Colon (tissue), 2 donors: ENCODE results near the gene AKNA.

Source experiments
- FAIRE-seq: peaks from 2 replicates; lab custom pipeline; 2012; peaks lifted over from hg19 to GRCh38; lab: Jason Lieb, UNC
- donor health status: control.
- donor health status: control.

Gene AKNA

DNA sequence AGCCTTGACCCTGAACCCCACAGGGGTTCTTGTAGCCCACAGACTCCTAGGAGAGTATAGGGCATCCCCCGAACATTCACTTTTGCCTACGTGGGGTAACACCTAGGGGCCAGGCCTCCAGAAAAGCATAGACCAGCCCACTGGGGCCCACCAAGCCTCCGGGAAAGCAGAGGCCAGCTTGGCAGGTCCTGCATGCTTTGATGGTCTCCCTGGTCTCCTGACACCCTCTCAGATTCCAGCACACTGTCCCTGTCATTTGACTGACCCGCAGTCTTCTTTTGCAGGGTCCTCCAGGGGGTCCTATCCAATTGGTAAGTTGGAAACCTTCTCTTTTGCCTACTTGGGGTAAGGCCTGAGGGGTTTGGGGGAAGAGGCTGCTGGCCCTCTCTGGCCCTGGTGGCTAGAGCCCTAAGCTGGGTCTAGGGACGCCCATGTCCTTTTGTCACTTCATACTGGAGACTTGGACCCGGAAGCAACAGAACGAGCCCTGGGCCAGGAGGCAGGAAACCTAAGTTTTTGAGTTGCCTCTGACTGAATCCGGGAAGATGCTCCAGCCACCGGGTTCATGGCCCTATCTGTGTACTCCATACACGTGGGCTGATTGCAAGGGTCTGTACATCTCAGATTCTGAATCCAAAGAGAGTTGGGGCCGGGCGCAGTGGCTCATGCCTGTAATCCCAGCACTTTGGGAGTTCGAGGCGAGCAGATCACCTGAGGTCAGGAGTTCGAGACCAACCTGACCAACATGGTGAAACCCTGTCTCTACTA is 85.8 kb downstream of the AKNA start:
- no peak for FAIRE-seq

DNA sequence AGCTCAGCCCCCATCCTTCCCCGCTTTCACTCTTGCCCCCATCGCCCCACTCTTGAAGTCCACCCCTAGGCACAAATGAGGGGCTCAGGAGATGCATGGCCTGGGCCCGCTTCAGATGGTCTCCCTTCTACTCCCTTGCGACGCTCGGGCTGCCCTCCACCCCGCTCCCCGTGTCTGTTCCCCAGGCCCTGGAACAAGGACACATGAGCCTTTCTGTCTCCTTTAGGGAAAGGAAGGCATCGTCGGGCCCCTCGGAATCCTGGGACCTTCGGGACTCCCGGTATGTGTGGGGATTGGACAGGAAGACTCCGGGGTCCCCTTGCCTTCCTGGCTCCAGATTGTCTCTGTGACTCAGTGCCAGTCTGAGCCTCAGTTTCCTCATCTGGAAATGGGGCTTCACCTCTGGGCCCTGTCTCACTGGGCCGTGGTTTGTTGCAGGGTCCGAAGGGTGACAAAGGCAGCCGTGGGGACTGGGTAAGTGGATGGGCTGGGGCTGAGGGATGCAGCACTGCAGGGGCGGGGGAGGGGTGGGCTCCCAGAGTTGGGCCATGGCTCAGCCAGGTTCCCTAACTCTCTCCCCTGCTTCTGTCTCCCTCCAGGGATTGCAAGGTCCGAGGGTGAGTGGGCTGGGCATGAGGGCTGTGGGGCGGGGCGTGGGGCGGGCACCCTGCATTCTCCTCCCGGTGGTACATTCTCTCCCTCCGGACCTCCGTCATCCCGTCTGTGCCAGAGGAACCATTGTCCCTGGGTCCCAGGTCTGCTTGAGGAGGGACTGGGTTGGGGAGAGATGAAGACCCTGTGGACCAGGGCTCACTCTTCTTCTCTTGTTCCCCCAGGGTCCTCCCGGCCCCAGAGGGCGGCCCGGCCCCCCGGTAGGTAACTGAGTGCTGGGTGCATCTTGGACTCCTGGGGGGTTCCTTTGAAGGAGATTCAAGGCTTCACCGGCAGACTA is 86.7 kb downstream of the AKNA start:
- FAIRE-seq = no peak

DNA sequence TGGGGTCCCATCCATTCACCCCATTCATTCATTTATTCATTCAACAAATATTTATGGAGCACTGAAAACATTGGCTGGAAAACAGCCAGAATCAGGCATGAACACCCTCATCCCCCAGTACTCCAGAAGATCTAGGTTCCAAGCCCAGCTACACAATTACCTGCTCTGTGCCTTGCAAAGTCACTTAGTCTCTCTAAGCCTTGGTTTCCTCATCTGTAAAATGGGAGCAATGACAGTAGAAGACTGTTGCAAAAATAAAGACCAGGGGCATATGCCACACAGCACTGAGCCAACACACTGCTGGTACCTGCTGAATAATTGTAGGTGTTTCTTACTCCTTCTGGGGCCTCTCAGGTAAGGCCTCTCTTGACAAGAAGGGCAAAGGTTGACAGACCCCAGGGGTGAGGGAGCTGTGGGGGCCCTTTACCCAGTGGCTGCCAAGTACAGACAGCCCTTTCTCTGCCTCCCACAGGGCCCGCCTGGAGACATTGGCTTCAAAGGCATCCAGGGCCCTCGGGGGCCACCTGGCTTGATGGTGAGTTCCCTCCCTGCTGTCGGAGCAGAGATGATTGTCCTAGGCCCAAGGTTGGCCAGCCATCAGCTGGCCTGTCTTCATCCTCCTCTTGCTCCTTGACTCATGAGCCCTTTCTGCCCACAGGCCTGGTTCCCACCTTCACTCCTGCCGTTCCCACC is 87.5 kb downstream of the AKNA start:
- FAIRE-seq = no peak

DNA sequence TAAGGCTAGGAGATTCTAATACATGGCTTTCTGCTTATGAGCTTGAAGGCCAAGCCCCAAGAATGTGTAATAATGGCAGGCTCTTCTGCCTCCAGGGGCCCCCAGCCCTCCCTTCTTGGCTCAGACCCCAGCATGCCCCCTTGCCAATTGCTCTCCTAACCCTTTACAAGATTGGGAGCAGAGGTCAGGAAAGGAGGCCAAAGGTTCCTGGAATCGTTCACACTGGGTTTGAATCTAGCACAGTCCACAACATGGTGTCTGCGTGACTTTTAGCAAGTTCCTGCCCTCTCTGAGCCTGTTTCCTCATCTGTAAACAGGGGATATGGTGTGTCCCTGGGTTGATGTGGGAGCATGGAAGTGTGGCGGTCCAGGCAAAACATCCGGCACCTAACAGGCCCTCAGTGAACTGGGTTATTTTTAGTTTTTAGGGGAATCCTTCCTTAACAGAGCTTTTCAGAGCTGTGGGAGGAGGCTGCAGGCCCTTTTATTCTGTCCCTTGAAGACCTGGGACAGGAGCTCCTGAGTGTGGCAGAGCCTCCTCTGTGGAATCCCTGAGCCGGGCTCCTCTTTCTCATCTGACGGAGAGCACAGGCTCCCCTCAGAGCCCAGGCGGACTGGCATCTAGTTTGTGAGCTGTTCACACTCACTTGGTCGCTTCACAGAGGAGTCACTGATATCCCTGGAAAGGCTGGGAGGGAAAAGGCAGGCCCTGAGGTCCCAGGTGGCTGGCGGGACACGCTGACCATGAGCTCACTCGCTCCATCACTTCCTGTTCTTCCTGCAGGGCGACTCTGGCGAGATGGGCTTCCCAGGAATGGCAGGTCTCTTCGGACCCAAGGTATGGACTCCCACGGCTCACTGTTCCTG is 88.3 kb downstream of the AKNA start:
- FAIRE-seq = no peak

DNA sequence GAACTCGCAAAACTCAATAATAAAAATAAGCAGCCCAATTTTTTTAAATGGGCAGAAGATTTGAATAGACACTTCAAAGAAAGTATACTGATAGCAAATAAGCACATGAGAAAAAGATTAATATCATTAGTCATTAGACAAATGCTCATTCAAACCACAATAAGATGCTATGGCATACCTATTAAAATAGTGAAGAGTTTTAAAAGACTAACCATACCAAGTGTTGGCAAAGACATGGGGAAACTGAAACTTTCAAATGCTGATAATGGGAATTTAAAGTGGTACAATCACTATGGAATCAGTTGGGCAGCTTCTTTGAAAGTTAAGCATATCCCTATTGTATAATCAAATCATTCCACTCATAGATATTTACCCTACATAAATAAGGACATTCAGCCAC is 91.4 kb downstream of the AKNA start:
- no peak for FAIRE-seq

DNA sequence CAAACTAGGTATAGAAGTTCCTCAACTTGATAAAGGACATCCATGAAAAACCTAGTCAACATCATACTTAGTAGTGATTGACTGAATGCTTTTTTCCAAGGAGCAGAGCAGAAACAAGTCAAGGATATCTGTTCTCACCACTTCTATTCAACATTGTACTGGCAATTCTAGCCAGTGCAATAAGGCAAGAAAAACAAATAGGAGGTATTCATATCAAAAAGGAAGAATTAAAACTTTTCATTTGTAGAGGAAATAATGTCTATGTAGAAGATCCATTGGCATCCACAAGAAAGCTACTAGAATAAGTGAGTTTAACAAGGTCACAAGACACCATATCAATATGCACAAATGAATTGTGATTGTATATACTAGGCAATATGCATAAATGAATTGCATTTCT is 93.1 kb downstream of the AKNA start:
- FAIRE-seq = no peak

DNA sequence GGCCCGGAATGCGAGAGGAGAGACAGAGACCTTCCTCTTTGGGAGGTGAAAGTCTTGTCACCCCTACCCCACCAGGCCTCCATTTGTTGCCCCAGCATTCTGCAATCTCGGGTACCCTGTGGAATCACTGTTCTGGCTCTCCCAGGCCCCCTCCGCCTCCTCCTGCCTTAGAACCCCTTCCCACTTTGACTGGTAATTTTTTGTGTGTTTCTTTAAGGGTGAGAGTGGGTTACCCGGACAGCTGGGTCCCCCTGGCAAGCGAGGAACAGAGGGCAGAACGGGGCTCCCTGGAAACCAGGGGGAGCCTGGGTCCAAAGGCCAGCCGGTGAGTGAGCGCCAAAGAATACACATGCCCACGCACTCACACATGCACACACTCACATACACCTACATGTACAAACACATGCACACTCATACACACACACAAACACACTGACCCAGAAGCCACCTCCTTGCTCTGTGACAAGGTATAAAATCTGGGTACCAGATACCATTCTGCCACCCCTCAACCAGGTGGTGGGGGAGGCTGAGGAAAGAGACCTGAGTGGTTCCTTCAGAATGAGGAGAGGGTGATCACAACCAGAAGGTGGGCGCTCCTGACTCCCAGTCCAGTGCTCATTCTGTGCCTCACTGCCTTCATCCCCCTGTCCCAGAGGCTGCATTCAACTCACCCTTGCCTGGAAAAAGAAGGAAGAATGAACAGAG is 95.7 kb downstream of the AKNA start:
- FAIRE-seq = no peak

DNA sequence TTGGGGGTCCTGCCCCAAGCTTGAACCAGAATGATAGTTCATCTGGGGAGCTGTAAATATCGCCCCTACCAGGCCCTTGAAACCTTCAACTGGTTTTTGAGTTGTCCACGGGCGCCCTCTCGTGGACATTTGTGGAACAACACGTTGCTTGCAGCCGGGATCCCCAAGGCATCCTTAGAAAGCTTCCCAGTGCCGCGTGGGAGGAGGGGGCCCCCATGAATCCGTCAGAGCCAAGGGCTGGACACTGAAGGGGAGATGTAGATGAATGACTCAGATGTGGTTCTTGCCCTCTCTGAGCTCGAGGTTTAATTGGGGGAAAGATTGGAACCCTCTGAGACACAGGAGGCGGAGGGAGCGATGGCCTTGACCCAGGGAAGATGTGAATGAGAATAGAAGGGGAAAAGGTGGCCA is 96.7 kb downstream of the AKNA start:
- FAIRE-seq = no peak

DNA sequence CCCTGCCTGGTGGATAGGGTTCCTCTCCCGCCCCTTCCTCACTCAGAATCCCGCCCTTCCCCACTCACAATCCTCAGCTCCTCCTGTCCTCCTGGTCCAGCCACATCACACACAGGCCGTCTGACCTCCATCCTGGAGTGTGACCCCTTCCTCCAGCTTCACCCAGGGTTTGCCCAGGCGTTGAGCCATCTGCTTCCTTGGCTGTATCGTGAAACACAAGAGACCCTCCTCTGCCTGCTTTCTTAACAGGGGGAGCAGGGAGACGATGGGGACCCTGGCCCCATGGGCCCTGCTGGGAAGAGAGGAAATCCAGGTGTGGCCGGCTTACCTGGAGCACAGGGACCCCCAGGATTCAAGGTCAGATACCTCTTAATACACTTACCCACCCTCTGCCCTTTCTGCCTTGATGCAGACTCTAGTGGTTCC is 97.2 kb downstream of the AKNA start:
- FAIRE-seq = no peak

DNA sequence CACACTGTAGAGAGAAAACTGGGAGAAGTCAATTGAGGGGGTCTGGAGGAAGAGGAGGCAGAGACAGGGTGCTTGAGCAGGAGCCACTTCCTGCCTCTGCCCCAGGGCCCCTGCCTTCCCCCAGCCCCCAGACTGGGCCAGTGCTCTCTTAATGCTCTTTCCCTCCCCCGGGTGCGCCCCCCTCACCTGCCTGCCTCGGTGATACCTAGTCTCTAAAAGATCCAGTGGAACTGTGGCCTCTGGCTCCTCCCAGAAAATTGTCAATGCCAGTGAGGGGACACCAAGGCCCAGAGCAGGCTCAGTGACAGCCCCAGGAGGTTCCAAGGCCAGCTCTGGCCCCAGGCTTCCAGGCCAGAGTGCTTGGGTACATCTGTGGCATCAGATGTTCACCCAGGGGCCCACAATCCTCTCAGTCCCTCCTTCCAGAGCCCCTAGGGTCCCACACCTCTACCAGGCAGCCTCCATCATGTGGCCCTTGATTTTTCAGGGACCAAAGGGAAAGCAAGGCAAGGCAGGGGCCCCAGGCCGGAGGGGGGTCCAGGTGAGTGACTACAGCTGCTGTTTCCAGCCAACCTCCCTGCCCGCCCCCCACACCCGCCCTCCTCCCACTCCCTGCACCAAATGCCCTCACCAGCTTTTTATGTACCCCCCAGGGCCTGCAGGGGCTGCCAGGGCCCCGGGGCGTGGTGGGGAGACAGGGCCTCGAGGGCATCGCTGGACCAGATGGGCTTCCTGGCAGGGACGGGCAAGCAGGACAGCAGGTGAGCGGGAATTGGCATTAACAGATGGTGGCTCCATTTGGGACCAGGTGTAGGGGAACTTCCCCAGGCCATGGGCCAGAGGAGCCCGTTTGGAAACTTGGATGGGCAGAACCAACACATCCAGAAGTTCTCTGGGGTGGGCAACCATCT is 98.0 kb downstream of the AKNA start:
- no peak for FAIRE-seq

DNA sequence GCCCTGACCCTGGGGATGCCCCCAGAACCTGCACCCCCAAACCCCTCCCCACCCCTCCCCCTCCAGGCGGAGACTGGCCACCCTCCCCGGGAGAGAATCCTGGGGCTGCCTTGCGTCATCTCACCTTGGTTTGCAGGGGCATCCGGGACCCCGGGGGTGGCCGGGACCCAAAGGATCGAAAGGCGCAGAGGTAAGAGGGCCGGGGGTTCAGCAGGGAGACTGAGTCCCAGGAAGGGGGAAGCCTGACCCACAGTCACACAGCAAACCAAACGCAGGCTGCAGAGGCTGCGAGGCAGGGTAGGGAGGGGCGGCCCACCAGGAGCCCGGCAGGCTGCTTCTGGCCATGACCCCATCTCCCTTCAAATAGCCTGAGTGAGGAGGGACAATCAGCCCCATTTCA is 98.7 kb downstream of the AKNA start:
- no peak for FAIRE-seq

DNA sequence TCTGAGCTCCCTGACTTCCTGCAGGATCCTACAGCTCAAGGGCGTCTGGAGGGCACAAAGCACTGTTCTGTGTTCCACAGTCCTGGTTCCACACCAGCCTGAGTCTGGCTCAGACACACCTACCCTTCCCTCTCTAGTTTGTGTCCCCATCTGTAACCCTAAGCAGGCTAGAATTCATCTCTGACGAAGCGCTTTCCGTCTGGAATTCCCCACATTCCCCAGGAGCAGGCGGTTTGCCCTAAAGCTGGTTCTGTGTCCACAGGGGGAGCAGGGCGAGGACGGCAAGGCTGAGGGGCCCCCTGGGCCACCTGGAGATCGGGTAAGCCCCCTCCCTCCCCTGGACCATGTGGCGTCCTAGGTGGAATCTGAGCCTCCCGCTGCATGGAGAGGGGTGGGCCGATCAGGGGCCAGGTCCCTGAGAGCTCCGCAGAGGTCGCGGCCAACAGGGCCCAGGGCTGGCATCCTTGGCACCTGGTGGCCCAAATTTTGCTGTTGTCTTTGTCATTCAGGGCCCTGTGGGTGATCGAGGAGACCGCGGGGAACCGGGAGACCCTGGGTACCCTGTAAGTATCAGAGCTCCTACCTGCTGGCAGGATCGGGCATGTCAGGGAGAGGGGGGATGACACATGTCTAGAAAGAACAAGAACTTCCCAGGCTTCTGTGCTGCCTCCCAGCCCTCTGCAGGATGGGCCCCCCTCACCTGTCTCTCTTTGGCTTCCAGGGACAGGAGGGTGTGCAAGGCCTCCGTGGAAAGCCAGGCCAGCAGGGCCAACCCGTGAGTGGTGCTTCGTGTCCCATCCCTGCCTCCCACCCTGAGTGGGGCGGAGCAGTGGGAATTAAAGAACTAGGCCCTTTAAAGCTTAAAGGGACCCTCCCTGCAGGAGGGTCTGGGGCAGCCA is 99.3 kb downstream of the AKNA start:
- FAIRE-seq = no peak

DNA sequence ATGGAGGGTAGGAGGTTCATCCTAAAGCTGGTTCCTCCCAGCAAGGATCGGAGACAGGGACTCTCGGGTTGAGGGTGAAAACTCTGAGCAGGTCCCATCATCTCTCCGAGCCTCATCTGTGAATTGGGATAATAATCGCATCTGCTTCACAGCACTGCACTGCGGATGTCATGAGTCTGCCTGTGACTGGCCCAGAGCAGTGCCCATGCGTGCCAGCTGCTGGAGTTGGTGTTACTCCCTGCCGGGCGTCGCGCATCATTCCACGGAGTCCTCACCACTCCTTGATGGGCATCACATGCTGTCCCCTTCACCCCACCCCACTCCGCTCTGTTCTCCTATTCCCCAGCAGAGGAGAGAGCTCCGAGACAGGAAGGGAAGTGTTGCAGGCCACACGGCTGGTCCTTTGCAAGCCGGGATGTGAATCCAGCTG is 100.0 kb downstream of the AKNA start:
- no peak for FAIRE-seq

DNA sequence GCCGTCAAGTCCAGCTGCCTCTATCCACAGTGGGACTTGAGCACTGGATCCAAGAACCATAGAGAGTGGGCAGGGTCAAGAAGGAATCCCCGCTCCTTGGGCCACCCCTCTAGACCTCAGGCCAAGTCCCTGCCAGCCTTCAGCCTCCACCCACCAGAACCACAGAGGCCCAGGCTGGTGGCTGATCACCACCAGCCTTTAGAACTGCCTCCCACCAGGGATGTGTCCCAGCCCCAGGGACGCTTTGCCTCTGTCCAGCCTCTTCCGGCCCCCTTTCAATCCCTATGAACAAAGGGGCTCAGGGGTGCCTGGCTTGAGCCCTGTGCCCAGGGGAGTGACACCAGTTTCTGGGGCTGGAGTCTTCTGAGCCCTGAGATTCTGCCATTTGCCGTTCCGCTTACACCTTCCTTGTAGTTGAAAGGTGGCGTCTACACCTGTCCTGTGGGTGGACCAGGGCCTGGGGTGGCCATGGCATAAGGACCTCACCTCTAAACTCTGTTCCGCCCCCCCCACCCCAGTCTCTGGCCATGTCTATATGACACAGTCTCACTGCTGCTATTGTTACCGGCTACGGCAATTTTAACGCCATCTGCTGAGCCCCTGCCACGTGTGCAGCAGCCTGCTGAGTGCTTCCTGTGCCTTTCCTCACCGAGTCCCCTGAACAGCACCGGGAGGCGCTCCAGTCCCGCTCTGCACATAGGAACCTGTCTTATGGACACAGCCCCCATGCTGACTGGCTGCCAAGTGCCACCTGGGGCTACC is 100.6 kb downstream of the AKNA start:
- FAIRE-seq = no peak

DNA sequence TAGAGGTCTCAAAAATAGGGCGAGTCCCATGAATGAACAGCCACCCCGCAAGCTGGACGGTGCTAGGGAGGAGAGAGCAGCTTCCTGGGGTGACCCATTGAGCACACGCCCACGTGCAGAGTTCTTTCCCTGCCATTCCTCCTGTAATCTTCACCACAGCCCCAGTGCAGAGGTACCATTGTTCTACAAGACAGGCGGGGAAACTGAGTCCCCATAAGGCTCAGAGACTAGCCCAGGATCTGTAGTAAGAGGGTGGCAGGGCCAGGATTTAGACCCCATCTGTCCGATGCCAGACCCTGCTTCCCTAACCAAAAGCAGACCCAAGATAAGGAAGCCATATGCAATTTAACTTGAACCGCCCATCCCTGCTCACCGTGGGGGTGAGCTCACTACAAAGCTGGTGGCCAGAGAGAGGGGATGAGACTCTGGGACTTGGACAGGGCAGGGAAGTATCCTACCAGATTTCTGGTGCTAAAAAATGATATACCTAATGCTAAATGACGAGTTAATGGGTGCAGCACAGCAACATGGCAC is 101.6 kb downstream of the AKNA start:
- no peak for FAIRE-seq

DNA sequence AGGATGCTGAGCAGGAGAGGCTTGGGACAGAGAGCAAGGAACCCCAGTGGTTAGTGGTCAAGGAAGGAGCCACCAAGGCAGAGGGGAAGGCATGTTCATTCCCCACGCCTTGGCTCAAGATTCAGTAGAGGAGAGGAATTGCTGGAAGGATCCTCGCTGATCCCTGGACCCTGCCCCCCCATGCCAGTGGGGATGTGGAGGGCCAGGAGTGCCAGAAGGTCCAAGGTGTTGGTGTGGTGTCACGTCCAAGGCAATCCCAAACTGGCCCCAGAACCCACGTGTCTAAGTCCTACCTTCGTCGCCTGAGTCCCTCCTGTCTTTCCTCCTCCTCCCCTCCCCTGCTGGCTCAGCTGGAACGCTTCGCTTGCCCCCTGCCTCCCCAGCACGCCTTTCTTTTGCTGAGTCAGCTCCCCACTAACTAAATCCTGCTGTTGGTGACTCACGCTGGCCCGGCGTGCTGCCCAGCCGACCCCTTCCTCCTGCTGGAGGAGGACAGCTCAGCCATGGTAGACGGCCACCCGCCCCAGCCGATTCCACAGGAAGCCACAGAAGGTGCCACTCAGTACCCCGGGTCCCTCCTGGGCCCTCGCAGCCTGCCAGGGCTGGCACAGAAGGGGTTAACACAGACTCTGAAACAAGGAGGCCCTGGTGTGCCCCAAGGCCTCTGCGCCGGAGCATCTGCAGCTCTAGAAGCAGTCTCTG is 102.5 kb downstream of the AKNA start:
- no peak for FAIRE-seq
